GM20000 (cell line): Measurements from ENCODE around the gene TFAP2E.

ENCODE experiments used
- DNase-seq: peaks from one replicate; pipeline ENCODE4 v3.0.0; 2012; ENCODE audit warnings: low spot score
- TF ChIP-seq, protein P1 (sequence below): IDR thresholded peaks from 2 replicates; pipeline ENCODE4 v1.5.1; 2012; ENCODE audit warnings: mild to moderate bottlenecking, control low read depth; ENCODE audit errors: extremely low read depth, missing control alignments

The TFAP2E gene

DNA sequence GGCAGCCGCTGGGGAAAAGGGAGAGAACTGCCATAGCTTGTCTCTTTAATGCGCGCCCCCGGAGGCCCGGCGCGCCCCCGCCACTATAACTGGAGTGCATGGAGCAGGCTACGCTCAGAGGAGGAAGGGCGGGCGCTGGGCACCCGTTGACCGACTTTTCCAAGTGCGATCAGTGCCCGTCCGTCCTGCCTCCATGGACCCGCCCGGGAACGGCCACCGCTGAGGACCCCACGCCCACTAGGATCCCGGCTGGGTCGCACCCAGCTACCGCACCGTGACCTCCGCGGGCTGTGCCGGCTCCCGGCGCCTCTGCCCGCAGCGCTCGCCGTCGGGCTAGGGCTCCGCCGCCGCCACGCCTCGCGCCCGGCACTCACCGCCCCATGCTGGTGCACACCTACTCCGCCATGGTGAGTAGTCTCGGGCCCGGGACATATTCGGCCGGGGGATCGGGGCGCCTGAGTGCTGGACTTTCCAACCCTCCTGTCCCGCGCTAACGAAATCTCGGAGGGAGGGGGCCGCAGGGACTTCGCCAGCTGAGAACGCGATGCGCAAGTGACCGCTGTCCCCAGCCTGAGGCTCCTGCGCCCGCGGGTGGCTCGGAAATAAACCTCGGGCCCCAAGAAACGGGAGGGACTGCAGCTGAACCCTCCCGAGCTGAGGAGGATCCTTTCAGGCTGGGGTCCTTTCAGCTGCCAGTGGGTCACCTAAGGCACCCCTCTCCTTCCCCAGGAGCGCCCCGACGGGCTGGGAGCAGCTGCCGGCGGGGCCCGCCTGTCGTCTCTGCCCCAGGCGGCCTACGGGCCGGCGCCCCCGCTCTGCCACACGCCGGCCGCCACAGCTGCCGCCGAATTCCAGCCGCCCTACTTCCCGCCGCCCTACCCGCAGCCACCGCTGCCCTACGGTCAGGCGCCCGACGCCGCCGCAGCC is at the start of gene TFAP2E:
Gene TFAP2E (plus strand): TSS at position 117 of the 927 bp plus-strand sequence. CDS start 264 bp downstream, at position 381.
- no peak for DNase-seq
- TF ChIP-seq, protein P1, sequence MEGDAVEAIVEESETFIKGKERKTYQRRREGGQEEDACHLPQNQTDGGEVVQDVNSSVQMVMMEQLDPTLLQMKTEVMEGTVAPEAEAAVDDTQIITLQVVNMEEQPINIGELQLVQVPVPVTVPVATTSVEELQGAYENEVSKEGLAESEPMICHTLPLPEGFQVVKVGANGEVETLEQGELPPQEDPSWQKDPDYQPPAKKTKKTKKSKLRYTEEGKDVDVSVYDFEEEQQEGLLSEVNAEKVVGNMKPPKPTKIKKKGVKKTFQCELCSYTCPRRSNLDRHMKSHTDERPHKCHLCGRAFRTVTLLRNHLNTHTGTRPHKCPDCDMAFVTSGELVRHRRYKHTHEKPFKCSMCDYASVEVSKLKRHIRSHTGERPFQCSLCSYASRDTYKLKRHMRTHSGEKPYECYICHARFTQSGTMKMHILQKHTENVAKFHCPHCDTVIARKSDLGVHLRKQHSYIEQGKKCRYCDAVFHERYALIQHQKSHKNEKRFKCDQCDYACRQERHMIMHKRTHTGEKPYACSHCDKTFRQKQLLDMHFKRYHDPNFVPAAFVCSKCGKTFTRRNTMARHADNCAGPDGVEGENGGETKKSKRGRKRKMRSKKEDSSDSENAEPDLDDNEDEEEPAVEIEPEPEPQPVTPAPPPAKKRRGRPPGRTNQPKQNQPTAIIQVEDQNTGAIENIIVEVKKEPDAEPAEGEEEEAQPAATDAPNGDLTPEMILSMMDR = no peak

DNA sequence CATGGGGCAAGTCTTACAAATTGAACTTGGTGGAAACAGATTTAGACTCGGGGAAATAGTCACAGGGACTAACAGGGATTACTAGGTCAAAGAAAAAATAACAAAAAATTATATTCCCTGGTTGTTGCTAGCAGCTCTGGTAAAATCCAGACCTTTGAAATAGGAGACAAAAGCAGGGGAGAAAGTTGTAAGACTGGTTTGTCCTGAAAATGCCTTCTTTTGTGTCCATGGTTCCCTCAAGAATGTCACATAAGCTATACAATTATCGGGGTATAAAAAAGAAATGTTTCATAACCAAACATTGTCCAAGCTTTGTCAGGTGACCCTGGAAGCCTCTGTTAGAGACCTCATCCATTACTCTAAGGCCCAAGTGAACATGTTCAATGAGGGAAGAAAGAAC is 49.0 kb upstream of the TFAP2E start:
- TF ChIP-seq, protein P1 = no peak
- DNase-seq = no peak

DNA sequence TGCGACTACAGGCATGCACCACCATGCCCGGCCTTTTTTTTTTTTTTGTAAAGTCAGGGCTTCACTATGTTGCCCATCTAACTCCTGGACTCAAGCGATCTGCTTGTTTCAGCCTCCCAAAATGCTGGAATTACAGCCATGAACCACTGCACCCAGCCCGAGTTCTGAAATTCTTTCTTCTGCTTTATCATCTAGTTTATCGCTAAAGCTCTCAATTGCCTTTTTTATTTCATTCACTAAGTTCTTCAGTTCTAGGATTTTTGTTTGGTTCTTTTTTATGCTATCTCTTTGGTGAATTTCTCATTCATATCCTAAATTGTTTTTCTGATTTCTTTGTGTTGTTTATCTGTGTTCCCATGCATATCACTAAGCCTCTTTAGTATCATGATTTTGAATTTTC is 42.9 kb upstream of the TFAP2E start:
- TF ChIP-seq, protein P1 = no peak
- DNase-seq = no peak

DNA sequence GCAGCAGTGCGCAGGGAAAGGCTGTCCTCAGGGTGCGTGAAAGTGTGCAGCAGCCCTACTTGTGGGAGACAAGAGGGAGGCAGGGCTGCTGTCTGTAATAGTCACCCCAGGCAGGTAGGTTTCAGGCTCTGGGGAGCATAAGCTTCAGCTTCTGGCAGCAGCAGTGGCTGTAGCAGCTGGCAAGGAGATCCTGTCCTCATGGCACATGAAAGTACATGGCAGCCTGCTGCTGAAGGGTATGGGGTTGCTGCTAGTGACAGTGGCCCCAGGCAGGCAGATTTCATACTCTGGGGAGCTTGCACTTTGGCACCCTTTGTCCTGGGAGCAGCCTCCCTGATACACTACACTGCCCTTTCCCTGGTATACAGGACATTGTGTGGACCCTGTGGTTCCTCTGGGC is 42.2 kb upstream of the TFAP2E start:
- no peak for DNase-seq
- TF ChIP-seq, protein P1 = no peak

DNA sequence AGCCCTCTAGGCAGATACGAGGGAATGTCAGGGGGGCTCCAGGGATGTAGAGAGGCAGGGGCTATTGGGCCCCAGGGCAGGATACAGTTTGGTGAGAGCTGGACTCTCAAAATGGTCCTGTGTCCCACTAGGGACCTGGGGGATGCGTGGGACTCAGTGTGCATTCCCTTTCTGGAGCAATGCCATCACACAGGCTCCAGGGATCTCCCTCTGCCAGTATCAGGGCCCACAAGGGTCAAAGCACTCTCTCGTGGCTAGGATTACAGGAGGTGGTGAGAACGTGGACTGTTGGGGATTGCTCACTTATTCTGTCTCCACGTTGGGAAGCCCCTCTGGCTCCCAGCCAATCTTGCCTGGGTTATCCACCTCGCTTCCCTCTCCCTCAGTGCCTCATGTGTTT is 41.7 kb upstream of the TFAP2E start:
- DNase-seq = no peak
- TF ChIP-seq, protein P1 = no peak

DNA sequence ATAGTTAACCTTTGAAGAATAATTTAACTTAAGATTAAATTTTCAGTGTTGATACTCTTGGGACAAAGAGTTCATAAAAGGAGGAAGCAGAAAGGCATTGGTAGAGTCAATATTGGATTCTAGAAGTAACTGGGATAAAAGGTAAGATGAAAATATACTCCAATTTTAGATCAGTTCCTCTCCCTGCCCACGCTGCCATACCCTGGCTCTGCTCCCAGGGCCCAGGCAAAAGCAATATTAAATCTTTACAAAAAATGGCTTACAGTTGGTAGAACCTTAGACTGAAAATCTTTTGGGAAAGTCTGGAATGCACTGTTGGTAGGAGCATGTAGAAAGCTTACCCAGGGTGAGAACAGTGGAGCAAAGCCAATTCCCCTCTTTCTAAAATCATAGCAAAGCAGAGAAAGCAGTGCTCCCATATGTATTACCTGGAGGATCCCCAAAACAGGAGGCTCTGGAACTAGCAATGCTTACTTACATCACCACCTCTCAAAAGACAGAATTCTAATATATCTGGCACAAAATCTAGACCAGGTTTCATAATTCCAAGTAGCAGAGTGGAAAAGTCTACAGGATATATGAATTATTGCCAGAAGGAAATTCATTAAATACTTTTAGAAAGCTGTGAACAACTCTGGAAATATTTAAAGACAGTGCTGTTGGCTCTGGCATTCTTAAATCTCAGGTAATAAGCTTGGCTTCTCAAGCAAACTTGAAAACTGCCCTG is 40.5 kb upstream of the TFAP2E start:
- TF ChIP-seq, protein P1 = no peak

DNA sequence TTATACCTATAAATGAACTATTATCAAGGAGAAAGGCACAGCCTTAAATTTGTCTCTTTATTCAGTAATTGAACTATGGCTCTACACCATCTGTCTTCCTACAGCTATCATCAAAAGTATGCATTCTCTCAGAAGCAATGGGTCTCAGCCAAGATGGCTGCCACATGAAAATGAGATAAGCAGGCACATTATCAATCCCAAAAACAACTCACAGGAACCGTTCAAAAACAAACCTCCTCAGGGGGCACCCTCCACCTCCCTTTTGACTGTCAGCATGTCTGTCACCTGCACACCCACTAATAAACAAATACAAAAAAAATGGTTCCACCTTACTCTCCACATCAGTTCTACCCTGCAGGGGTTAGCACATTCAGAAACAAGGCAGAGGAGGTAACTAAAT is 39.5 kb upstream of the TFAP2E start:
- no peak for DNase-seq
- TF ChIP-seq, protein P1 = no peak

More for the DNA sequence above, 40.5 kb upstream of the TFAP2E start:
- no peak for DNase-seq
